ENCODE measurements around the gene S1PR5. TPM values are rescaled to one million over a fixed set of nuclear protein-coding genes. Genes with fewer than 3 reads are reported as not detected.
A peak's percentile ranks its signal among the peaks of the same experiment; 100 is the strongest.

Gene S1PR5
- total RNA-seq, 1 experiment from 2014 or later: 2.4 TPM

DNA sequence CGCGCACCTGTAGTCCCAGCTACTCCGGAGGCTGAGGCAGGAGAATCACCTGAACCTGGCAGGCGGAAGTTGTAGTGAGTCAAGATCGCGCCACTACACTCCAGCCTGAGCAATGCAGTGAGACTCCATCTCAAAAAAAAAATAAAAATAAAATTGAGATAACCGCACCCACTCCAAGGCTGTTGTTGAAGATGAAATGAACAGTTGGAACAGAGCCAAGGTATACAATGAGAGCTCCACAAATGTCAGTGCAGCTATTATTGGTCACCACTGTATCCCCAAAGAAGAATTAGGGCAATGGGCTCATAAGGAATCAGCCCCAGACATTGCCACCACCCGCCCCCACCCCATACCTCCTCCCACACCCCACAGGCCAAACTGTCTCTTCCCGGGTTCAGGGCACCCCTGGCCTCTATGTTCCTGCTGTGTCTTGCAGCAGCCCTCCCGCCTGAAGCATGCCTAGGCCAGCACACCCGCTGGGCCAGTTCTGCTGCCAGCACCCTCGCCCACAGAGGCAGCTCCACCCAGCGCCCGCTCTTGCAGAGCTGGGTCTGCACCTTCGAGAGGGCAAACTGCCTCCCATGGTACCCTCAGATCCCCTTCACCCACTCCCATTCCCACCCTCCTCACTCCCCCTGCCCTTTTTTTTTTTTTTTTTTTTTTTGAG, 3.5 kb upstream of the S1PR5 start:
- Histone ChIP-seq H3K9me2 (replicated peaks; ENCODE audit: low read length) (no peaks in the 10 kb centered on the region), H3K36me3 (ENCODE audit: low read depth, low read length) (no peaks in the 10 kb centered on the region), H2AFZ (ENCODE audit: low read length) (no peak overlapping the region), H4K20me1 (ENCODE audit: low read length) (no peaks in the 10 kb centered on the region), H3K4me2 (ENCODE audit: low read length) (no peak overlapping the region), H3K9ac (ENCODE audit: low read length) (no peak overlapping the region), H3K27me3 (ENCODE audit: low read length) (no peaks in the 10 kb centered on the region), H3K79me2 (ENCODE audit: low read length) (no peaks in the 10 kb centered on the region), H3F3A (ENCODE audit: low read length, unreplicated experiment) (no peaks in the 10 kb centered on the region), H3K27ac (ENCODE audit: low read length) (no peak overlapping the region), H3K4me3 (ENCODE audit: low read length) (no peak overlapping the region), H3K9me3 (ENCODE audit: low read length) (no peaks in the 10 kb centered on the region), H3K4me1 (ENCODE audit: insufficient read depth, low read length) (peaks cover 13% of the 10 kb centered on the region; the same call in 1 of the 2 replicates)
- peak; percentile 57 for DNase-seq
- POLR2A ChIA-PET (ENCODE audit: unreplicated experiment): no interaction called here
- CTCF ChIA-PET: no interaction called here
- TF ChIP-seq EZH2 (IDR thresholded peaks at IDR 0.05; ENCODE audit: low read length, unreplicated experiment) (no peak), EZH2phosphoT487 (IDR thresholded peaks at IDR 0.05; ENCODE audit: borderline replicate concordance, low read length) (no peak), CTCF (conservative IDR thresholded peaks at IDR 0.05; ENCODE audit: low read depth, low read length) (no peak)
- no peak; the same call in 1 of the 2 replicates for ATAC-seq
- intact Hi-C loops (cut with micrococcal nuclease): no loop called here
- BruUV-seq (replicated peaks): no TSS peak

DNA sequence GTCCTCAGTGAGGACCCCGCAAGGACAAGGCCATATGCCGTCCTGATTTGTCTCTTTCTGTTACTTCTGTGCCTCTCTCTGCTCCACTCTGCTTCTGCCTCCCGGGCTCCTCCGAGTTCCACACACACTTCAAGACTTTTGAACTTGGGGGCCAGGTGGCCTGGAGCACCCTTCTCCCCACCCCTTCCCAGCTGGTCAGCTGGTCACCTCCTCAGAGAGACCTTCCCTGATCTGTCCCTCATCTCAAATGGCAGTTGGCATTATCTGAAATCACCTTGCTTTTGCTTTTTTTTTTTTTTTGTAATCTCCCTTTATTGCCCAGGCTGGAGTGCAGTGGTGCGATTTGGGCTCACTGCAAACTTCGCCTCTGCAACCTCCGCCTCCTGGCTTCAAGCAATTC, 2.2 kb upstream of the S1PR5 start:
- no peak for ATAC-seq
- no peak overlapping the region for H3K9ac ChIP-seq (ENCODE audit: low read length)
- H3K4me2 ChIP-seq (ENCODE audit: low read length): no peak overlapping the region
- no peak overlapping the region for H2AFZ ChIP-seq (ENCODE audit: low read length)
- H3K27me3 ChIP-seq (ENCODE audit: low read length): no peaks in the 10 kb centered on the region
- no peaks in the 10 kb centered on the region for H3K9me3 ChIP-seq (ENCODE audit: low read length)
- CTCF ChIA-PET: no interaction called here
- H3K4me3 ChIP-seq (ENCODE audit: low read length): no peak overlapping the region
- no peak for DNase-seq
- POLR2A ChIA-PET (ENCODE audit: unreplicated experiment): no interaction called here
- BruUV-seq (replicated peaks): no TSS peak
- no peaks in the 10 kb centered on the region for H3K36me3 ChIP-seq (ENCODE audit: low read depth, low read length)
- no peaks in the 10 kb centered on the region for H4K20me1 ChIP-seq (ENCODE audit: low read length)
- H3K4me1 ChIP-seq (ENCODE audit: insufficient read depth, low read length): peaks cover 13% of the 10 kb centered on the region; the same call in 1 of the 2 replicates
- TF ChIP-seq EZH2phosphoT487 (IDR thresholded peaks at IDR 0.05; ENCODE audit: borderline replicate concordance, low read length): no peak
- no peak for TF ChIP-seq CTCF (conservative IDR thresholded peaks at IDR 0.05; ENCODE audit: low read depth, low read length)
- no peak for TF ChIP-seq EZH2 (IDR thresholded peaks at IDR 0.05; ENCODE audit: low read length, unreplicated experiment)
- H3K79me2 ChIP-seq (ENCODE audit: low read length): no peaks in the 10 kb centered on the region
- no peak overlapping the region for H3K27ac ChIP-seq (ENCODE audit: low read length)
- no peaks in the 10 kb centered on the region for H3F3A ChIP-seq (ENCODE audit: low read length, unreplicated experiment)
- no peaks in the 10 kb centered on the region for H3K9me2 ChIP-seq (replicated peaks; ENCODE audit: low read length)
- intact Hi-C loops (cut with micrococcal nuclease): no loop called here

Data from PC-3 (cell line).